ENCODE measurements around the gene MYL5. TPM values are rescaled to one million over a fixed set of nuclear protein-coding genes. Genes with fewer than 3 reads are reported as not detected.

MYL5 gene
- total RNA-seq, 1 experiment from 2014 or later = 8.5 TPM

GRCh38 chr4:706834-707598, 32.7 kb downstream of the MYL5 start:
- Mint-ChIP-seq H3K36me3 (ENCODE audit: insufficient read depth, unreplicated experiment) (peaks cover 9% of the 10 kb centered on the region), H3K4me3 (ENCODE audit: low read depth, unreplicated experiment) (no peak overlapping the region), H3K4me1 (ENCODE audit: low read depth, unreplicated experiment) (no peaks in the 10 kb centered on the region), H3K27me3 (ENCODE audit: unreplicated experiment) (peaks cover 13% of the 10 kb centered on the region), H3K27ac (ENCODE audit: unreplicated experiment) (no peak overlapping the region), H3K9me3 (ENCODE audit: low read depth, unreplicated experiment) (no peaks in the 10 kb centered on the region)
- CTCF ChIA-PET = no interaction called here
- no TSS peak for BruUV-seq (replicated peaks)
- no peak for DNase-seq
- no peak for TF ChIP-seq CTCF (IDR thresholded peaks at IDR 0.05; ENCODE audit: unreplicated experiment)
- intact Hi-C loops (cut with micrococcal nuclease; ENCODE audit: unreplicated experiment) = no loop called here

DNA sequence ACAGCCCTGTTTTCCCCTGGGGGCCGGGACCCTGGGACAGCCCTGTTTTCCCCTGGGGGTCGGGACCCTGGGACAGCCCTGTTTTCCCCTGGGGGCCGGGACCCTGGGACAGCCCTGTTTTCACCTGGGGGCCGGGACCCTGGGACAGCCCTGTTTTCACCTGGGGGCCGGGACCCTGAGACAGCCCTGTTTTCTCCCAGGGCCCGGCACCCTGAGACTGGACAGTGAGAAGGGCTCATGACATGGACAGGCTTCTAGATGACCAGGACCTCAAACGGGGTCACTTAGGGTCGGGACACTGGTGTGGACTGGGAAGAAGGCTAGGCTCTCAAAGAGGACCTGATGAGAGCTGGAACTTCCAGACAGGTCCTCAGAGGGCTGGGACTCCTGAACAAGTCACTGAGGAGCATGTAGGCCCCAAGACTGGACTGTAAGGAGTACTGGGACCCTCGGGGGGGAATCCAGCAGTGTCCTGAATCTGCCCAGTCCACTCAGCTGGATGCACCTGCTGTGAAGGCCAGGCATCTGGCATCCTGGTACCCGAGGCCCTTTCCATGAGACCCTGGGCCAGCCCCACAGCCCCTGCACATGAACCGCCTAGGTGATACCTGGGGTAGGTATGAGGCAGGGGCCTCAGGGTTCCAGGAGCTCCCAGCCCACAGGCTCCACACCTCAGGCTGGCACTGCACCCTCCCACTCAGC, 33.7 kb downstream of the MYL5 start:
- CTCF ChIA-PET = no interaction called here
- Mint-ChIP-seq H3K27ac (ENCODE audit: unreplicated experiment) (no peak overlapping the region), H3K27me3 (ENCODE audit: unreplicated experiment) (peaks cover 3% of the 10 kb centered on the region), H3K9me3 (ENCODE audit: low read depth, unreplicated experiment) (no peaks in the 10 kb centered on the region), H3K4me3 (ENCODE audit: low read depth, unreplicated experiment) (no peak overlapping the region), H3K36me3 (ENCODE audit: insufficient read depth, unreplicated experiment) (peaks cover 9% of the 10 kb centered on the region), H3K4me1 (ENCODE audit: low read depth, unreplicated experiment) (no peaks in the 10 kb centered on the region)
- no TSS peak for BruUV-seq (replicated peaks)
- no peak for TF ChIP-seq CTCF (IDR thresholded peaks at IDR 0.05; ENCODE audit: unreplicated experiment)
- intact Hi-C loops (cut with micrococcal nuclease; ENCODE audit: unreplicated experiment) = no loop called here
- DNase-seq = no peak

- TF ChIP-seq CTCF (IDR thresholded peaks at IDR 0.05; ENCODE audit: unreplicated experiment) = no peak
- Mint-ChIP-seq H3K27me3 (ENCODE audit: unreplicated experiment) (no peaks in the 10 kb centered on the region), H3K27ac (ENCODE audit: unreplicated experiment) (no peak overlapping the region), H3K9me3 (ENCODE audit: low read depth, unreplicated experiment) (no peaks in the 10 kb centered on the region), H3K36me3 (ENCODE audit: insufficient read depth, unreplicated experiment) (peaks cover 9% of the 10 kb centered on the region), H3K4me1 (ENCODE audit: low read depth, unreplicated experiment) (no peaks in the 10 kb centered on the region), H3K4me3 (ENCODE audit: low read depth, unreplicated experiment) (no peak overlapping the region)
- DNase-seq = no peak
- intact Hi-C loops (cut with micrococcal nuclease; ENCODE audit: unreplicated experiment) = no loop called here
- no TSS peak for BruUV-seq (replicated peaks)
- CTCF ChIA-PET = no interaction called here
Observed at GRCh38 chr4:708631-708933, 34.2 kb downstream of the MYL5 start.

GRCh38 chr4:709348-709747, 35.0 kb downstream of the MYL5 start:
- Mint-ChIP-seq H3K4me1 (ENCODE audit: low read depth, unreplicated experiment) (no peaks in the 10 kb centered on the region), H3K9me3 (ENCODE audit: low read depth, unreplicated experiment) (no peaks in the 10 kb centered on the region), H3K27ac (ENCODE audit: unreplicated experiment) (no peak overlapping the region), H3K27me3 (ENCODE audit: unreplicated experiment) (no peaks in the 10 kb centered on the region), H3K4me3 (ENCODE audit: low read depth, unreplicated experiment) (no peak overlapping the region), H3K36me3 (ENCODE audit: insufficient read depth, unreplicated experiment) (peaks cover 9% of the 10 kb centered on the region)
- DNase-seq = no peak
- BruUV-seq (replicated peaks) = no TSS peak
- intact Hi-C loops (cut with micrococcal nuclease; ENCODE audit: unreplicated experiment) = no loop called here
- CTCF ChIA-PET = no interaction called here
- TF ChIP-seq CTCF (IDR thresholded peaks at IDR 0.05; ENCODE audit: unreplicated experiment) = no peak

Measured in Calu3 (cell line).